Measurements from ENCODE around the gene ZCCHC4.

ZCCHC4 gene, protein sequence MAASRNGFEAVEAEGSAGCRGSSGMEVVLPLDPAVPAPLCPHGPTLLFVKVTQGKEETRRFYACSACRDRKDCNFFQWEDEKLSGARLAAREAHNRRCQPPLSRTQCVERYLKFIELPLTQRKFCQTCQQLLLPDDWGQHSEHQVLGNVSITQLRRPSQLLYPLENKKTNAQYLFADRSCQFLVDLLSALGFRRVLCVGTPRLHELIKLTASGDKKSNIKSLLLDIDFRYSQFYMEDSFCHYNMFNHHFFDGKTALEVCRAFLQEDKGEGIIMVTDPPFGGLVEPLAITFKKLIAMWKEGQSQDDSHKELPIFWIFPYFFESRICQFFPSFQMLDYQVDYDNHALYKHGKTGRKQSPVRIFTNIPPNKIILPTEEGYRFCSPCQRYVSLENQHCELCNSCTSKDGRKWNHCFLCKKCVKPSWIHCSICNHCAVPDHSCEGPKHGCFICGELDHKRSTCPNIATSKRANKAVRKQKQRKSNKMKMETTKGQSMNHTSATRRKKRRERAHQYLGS

GRCh38 chr4:25312496-25313200 lies at the start of gene ZCCHC4:
Gene ZCCHC4 (plus strand): TSS chr4:25312774. CDS start chr4:25312810, 36 bp downstream.
- peak within 1 kb of the TSS; percentile 97 for H3K4me3 ChIP-seq (replicated peaks; ENCODE audit: low read depth, low read length)
- DNase-seq (ENCODE audit: extremely low read depth, low read depth), result peak; percentile 66
- TF ChIP-seq, protein P1, sequence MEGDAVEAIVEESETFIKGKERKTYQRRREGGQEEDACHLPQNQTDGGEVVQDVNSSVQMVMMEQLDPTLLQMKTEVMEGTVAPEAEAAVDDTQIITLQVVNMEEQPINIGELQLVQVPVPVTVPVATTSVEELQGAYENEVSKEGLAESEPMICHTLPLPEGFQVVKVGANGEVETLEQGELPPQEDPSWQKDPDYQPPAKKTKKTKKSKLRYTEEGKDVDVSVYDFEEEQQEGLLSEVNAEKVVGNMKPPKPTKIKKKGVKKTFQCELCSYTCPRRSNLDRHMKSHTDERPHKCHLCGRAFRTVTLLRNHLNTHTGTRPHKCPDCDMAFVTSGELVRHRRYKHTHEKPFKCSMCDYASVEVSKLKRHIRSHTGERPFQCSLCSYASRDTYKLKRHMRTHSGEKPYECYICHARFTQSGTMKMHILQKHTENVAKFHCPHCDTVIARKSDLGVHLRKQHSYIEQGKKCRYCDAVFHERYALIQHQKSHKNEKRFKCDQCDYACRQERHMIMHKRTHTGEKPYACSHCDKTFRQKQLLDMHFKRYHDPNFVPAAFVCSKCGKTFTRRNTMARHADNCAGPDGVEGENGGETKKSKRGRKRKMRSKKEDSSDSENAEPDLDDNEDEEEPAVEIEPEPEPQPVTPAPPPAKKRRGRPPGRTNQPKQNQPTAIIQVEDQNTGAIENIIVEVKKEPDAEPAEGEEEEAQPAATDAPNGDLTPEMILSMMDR (IDR thresholded peaks at IDR 0.05; ENCODE audit: low read depth, low read length, missing control alignments), result peak; percentile 100

- TF ChIP-seq, protein P1 (IDR thresholded peaks at IDR 0.05; ENCODE audit: low read depth, low read length, missing control alignments), result no peak
- no peak overlapping the region for H3K4me3 ChIP-seq (replicated peaks; ENCODE audit: low read depth, low read length)
- DNase-seq (ENCODE audit: extremely low read depth, low read depth), result no peak
Measured at GRCh38 chr4:25271866-25272265, 40.7 kb upstream of the ZCCHC4 start.

DNA sequence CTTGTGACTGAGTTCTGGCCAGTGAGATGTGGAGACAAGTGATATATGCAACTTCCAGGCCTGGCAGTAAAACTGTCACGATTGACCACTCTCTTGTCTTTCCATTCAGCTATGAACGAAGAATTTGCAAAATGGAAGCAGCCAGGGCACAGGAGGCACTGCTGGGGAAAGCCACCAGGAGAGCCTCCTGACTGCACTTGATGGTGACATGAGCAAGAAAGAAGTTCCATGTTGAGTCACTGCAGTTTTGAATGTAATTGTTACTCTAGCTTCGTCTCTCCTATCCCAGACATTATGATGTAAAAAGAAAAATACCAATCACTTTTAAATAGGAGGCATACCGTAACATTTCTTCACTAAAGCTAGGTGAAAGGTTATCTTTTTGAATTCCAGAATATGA lies 32.4 kb upstream of the ZCCHC4 start:
- no peak for DNase-seq (ENCODE audit: extremely low read depth, low read depth)
- H3K4me3 ChIP-seq (replicated peaks; ENCODE audit: low read depth, low read length), result no peak overlapping the region
- TF ChIP-seq, protein P1 (IDR thresholded peaks at IDR 0.05; ENCODE audit: low read depth, low read length, missing control alignments), result no peak

- H3K4me3 ChIP-seq (replicated peaks; ENCODE audit: low read depth, low read length), result no peak overlapping the region
- no peak for DNase-seq (ENCODE audit: extremely low read depth, low read depth)
- TF ChIP-seq, protein P1 (IDR thresholded peaks at IDR 0.05; ENCODE audit: low read depth, low read length, missing control alignments), result no peak
Measured at GRCh38 chr4:25283948-25284347, 28.6 kb upstream of the ZCCHC4 start.

DNA sequence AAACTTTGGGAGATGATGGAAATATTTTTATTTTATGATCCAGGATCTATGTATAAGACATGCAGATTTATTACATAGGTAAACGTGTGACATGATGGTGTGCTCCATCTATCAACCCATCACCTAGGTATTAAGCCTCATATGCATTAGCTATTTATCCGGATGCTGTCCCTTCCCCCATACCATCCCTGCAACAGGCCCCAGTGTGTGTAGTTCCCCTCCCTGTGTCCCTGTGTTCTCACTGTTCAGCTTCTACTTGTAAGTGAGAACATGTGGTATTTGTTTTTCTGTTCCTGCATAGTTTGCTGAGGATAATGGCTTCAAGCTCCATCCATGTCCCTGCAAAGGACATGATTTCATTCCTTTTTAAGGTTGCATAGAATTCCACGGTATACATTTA lies 28.1 kb upstream of the ZCCHC4 start:
- TF ChIP-seq, protein P1 (IDR thresholded peaks at IDR 0.05; ENCODE audit: low read depth, low read length, missing control alignments), result no peak
- no peak overlapping the region for H3K4me3 ChIP-seq (replicated peaks; ENCODE audit: low read depth, low read length)

DNA sequence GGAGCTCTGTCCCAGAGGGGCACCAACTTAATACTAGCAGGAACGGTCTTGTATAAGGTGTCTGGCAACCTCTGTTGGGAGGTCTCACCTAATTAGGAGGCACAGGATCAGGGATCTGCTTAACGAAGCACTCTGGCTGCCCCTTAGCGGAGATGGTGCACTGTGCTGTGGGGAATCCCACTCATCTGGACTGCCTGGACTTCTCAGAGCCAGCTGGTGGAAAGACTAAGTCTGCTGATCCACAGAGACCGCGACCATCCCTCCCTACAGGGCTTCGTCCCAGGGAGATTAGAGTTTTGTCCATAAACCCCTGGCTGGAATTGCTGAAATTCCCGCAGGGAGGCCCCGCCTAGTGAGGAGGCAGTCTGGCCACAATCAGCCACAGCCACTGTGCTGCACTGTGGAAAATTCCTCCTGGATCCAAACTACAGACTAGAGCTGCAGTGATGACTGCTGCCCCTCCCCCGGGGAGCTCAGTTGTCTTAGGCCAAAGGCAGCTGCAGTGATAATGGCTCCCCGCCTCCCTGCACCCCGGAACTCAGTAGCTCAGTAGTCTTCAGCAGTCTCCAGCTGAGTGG lies 22.0 kb upstream of the ZCCHC4 start:
- no peak for DNase-seq (ENCODE audit: extremely low read depth, low read depth)
- TF ChIP-seq, protein P1 (IDR thresholded peaks at IDR 0.05; ENCODE audit: low read depth, low read length, missing control alignments), result no peak
- no peak overlapping the region for H3K4me3 ChIP-seq (replicated peaks; ENCODE audit: low read depth, low read length)

More for the DNA sequence above, 28.1 kb upstream of the ZCCHC4 start:
- DNase-seq (ENCODE audit: extremely low read depth, low read depth), result no peak
